ENCODE data around the gene LMAN2L.

LMAN2L gene

GRCh38 chr2:96727431-96727830, 12.4 kb downstream of the LMAN2L start:
- ChIA-PET POLR2A (ENCODE audit: low non-redundant PET) (no interaction called here), CTCF (no interaction called here)
- TF ChIP-seq CTCF (conservative IDR thresholded peaks at IDR 0.05; ENCODE audit: low read depth): no peak
- no peak for DNase-seq (ENCODE audit: low spot score)
- H3K27ac ChIP-seq: no peak overlapping the region

- ChIA-PET CTCF (interaction anchor here (0.6 kb wide), 1 partner anchor 48 kb away, joined by 4 read pairs; no protein-coding TSS in a partner anchor), POLR2A (ENCODE audit: low non-redundant PET) (no interaction called here)
- DNase-seq (ENCODE audit: low spot score): no peak
- H3K27ac ChIP-seq: no peak overlapping the region
- TF ChIP-seq CTCF (conservative IDR thresholded peaks at IDR 0.05; ENCODE audit: low read depth): no peak
Measured at GRCh38 chr2:96726131-96726530, 13.7 kb downstream of the LMAN2L start.

- H3K27ac ChIP-seq: no peak overlapping the region
- DNase-seq (ENCODE audit: low spot score): no peak
- no peak for TF ChIP-seq CTCF (conservative IDR thresholded peaks at IDR 0.05; ENCODE audit: low read depth)
- CTCF ChIA-PET: no interaction called here
- POLR2A ChIA-PET (ENCODE audit: low non-redundant PET): no interaction called here
Measured at GRCh38 chr2:96716388-96716787, 23.5 kb downstream of the LMAN2L start.

GRCh38 chr2:96715658-96716057, 24.2 kb downstream of the LMAN2L start:
- ChIA-PET CTCF (no interaction called here), POLR2A (ENCODE audit: low non-redundant PET) (no interaction called here)
- H3K27ac ChIP-seq: no peak overlapping the region
- TF ChIP-seq CTCF (conservative IDR thresholded peaks at IDR 0.05; ENCODE audit: low read depth): no peak
- no peak for DNase-seq (ENCODE audit: low spot score)

- H3K27ac ChIP-seq: no peak overlapping the region
- CTCF ChIA-PET: interaction anchor here (0.7 kb wide), 1 partner anchor 401 kb away, joined by 3 read pairs; no protein-coding TSS in a partner anchor
- POLR2A ChIA-PET (ENCODE audit: low non-redundant PET): no interaction called here
- no peak for TF ChIP-seq CTCF (conservative IDR thresholded peaks at IDR 0.05; ENCODE audit: low read depth)
- DNase-seq (ENCODE audit: low spot score): no peak
Measured at GRCh38 chr2:96710985-96711384, 28.9 kb downstream of the LMAN2L start.

GRCh38 chr2:96703021-96703751, 36.7 kb downstream of the LMAN2L start:
- ChIA-PET POLR2A (ENCODE audit: low non-redundant PET) (no interaction called here), CTCF (interaction anchor here (1.5 kb wide), 1 partner anchor 10 kb away, joined by 4 read pairs; no protein-coding TSS in a partner anchor)
- DNase-seq (ENCODE audit: low spot score): no peak
- H3K27ac ChIP-seq: no peak overlapping the region
- TF ChIP-seq CTCF (conservative IDR thresholded peaks at IDR 0.05; ENCODE audit: low read depth): no peak
